Esophagus squamous epithelium (tissue), 5 donors: Measurements from ENCODE around the gene TTC4. TPM values are rescaled to one million over a fixed set of nuclear protein-coding genes. Genes with fewer than 3 reads are reported as not detected.

Experiments used
- DNase-seq: peaks from one replicate; lab custom pipeline; 2025; lab: John Stamatoyannopoulos, UW
- H3K27ac ChIP-seq, 4 donors: fragments of 200-600 bp; sonication (generic); one replicate each; pipeline ENCODE4 v1.5.1; 2016 to 2019; ENCODE audit warnings: mild to moderate bottlenecking in 1 of 4
- H3K27me3 ChIP-seq, 4 donors: fragments of 200-600 bp; sonication (generic); 1 replicate in 3 of 4; 2 replicates in 1 of 4; pipeline versions ENCODE4 v1.5.1 to v1.6.0; 2017 to 2021; ENCODE audit warnings: antibody characterized with exemption in 1 of 4
- H3K36me3 ChIP-seq, 3 donors: fragments of 200-600 bp; sonication (generic); one replicate each; pipeline ENCODE4 v1.5.1; 2016 to 2019
- H3K4me1 ChIP-seq, 3 donors: fragments of 200-600 bp; sonication (generic); one replicate each; pipeline ENCODE4 v1.5.1; 2017 to 2019
- H3K4me3 ChIP-seq, 4 donors: fragments of 200-600 bp; sonication (generic); 1 replicate in 3 of 4; 2 replicates in 1 of 4; pipeline ENCODE4 v1.5.1; 2016 to 2019; ENCODE audit warnings: mild to moderate bottlenecking in 2 of 4, moderate library complexity in 1 of 4
- H3K9me3 ChIP-seq, 3 donors: fragments of 200-600 bp; sonication (generic); one replicate each; pipeline ENCODE4 v1.5.1; 2016 to 2019
- POLR2A ChIP-seq, 4 donors: fragments of 450-650 bp; IDR thresholded peaks; one replicate each; pipeline ENCODE4 v1.6.1; 2017; ENCODE audit warnings: antibody characterized with exemption in 4 of 4, mild to moderate bottlenecking in 4 of 4, moderate library complexity in 3 of 4
- WGBS, 2 donors: methylation state at CpG; one replicate each; pipeline ENCODE4 v1.1.5; 2018; 5-methylcytosine and 5-hydroxymethylcytosine counted together
- intact Hi-C: fragments of 100-400 bp; cut with DNase I; formaldehyde crosslinking; loops from one replicate; pipeline ENCODE4 v1.15.0; 2022
- total RNA-seq, 4 donors: library from RNA; depleted of rRNA; stranded (reverse); fragments of >200 nt; gene quantifications; one replicate each; pipeline ENCODE4 v1.1.0, GENCODE V29; 2016
- TF ChIP-seq, protein P1 (sequence below), 6 experiments: fragments of 450-650 bp in 4 of 6; fragments of 200-600 bp in 2 of 6; sonication (generic) in 2 of 6; IDR thresholded peaks; one replicate each; pipeline ENCODE4 v1.5.1; 2016 to 2019; ENCODE audit warnings: antibody characterized with exemption in 6 of 6, mild to moderate bottlenecking in 4 of 6, moderate library complexity in 4 of 6
- donor health status: DM: yes; HTN: yes; CAD: no.

Gene TTC4
- total RNA-seq, 4 donors from 2014 or later, result 18.0 to 25.2 (median 21.9) TPM

DNA sequence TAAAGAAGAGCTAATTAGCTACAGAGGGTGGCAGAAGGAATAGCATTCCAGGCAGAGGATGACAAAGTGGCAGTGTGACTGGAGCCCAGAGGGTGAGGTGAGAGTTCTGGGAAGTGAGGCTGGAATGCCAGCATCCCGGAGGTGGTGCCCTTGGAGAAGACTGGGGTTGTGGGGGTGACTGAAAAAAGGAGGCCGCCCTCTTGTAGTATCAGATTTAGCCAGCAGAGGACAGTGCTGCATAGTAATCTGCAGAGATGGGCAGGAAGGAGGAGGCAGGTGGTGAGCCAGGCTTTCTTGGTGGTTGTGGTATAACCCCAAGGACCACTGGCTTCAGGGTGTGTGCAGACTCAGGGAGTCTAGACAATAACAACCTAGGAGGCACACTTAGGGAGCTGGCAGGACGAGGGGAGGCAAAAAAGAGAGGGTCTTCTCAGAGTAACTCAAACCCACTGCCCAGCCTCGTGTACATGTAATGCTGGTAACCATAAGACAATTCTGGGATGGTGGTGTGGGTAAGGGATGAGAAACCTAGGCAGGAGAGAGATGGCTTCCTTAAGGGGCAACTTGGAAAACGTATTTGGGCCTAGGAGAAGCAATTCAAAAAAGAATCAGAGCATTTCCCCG lies 43.6 kb upstream of the TTC4 start:
- DNase-seq, result no peak
- 52% methylated on average over 6 of the region's 6 CpGs for WGBS, 2 donors
- TF ChIP-seq POLR2A (IDR thresholded peaks at IDR 0.05), result no peak
- TF ChIP-seq, protein P1, sequence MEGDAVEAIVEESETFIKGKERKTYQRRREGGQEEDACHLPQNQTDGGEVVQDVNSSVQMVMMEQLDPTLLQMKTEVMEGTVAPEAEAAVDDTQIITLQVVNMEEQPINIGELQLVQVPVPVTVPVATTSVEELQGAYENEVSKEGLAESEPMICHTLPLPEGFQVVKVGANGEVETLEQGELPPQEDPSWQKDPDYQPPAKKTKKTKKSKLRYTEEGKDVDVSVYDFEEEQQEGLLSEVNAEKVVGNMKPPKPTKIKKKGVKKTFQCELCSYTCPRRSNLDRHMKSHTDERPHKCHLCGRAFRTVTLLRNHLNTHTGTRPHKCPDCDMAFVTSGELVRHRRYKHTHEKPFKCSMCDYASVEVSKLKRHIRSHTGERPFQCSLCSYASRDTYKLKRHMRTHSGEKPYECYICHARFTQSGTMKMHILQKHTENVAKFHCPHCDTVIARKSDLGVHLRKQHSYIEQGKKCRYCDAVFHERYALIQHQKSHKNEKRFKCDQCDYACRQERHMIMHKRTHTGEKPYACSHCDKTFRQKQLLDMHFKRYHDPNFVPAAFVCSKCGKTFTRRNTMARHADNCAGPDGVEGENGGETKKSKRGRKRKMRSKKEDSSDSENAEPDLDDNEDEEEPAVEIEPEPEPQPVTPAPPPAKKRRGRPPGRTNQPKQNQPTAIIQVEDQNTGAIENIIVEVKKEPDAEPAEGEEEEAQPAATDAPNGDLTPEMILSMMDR (IDR thresholded peaks at IDR 0.05), result peak; percentile 51 to 92 (median 78)
- intact Hi-C loops, result loop anchor here (10.0 kb wide), 1 partner anchor 143 kb away; no protein-coding TSS in a partner anchor
- Histone ChIP-seq H3K27me3 (no peaks in the 10 kb centered on the region), H3K4me3 (no peak overlapping the region), H3K9me3 (no peaks in the 10 kb centered on the region), H3K27ac (no peak overlapping the region), H3K36me3 (peaks cover 0 to 9% (median 0%) of the 10 kb centered on the region in 3 donors), H3K4me1 (no peaks in the 10 kb centered on the region)

GRCh38 chr1:54678776-54679643 lies 36.7 kb upstream of the TTC4 start:
- 60 to 79% methylated on average over 8 to 14 of the region's 17 CpGs for WGBS, 2 donors
- intact Hi-C loops, result loop anchor here (10.0 kb wide), 1 partner anchor 136 kb away; no protein-coding TSS in a partner anchor
- H3K27me3 ChIP-seq, result no peaks in the 10 kb centered on the region
- H3K4me3 ChIP-seq, result no peak overlapping the region
- H3K27ac ChIP-seq, result no peak overlapping the region
- no peaks in the 10 kb centered on the region for H3K4me1 ChIP-seq
- TF ChIP-seq POLR2A (IDR thresholded peaks at IDR 0.05), result no peak
- TF ChIP-seq, protein P1 (IDR thresholded peaks at IDR 0.05), result no peak
- H3K36me3 ChIP-seq, result peaks cover 0 to 2% (median 0%) of the 10 kb centered on the region in 3 donors
- H3K9me3 ChIP-seq, result no peaks in the 10 kb centered on the region
- DNase-seq, result no peak

GRCh38 chr1:54679706-54680105 lies 36.0 kb upstream of the TTC4 start:
- DNase-seq, result no peak
- WGBS, 2 donors, result 85 to 94% methylated on average over 4 to 7 of the region's 7 CpGs
- intact Hi-C loops, result loop anchor here (10.0 kb wide), 1 partner anchor 135 kb away; no protein-coding TSS in a partner anchor
- Histone ChIP-seq H3K4me1 (no peaks in the 10 kb centered on the region), H3K9me3 (no peaks in the 10 kb centered on the region), H3K27me3 (no peaks in the 10 kb centered on the region), H3K4me3 (no peak overlapping the region), H3K27ac (no peak overlapping the region), H3K36me3 (no peaks in the 10 kb centered on the region)
- TF ChIP-seq, protein P1 (IDR thresholded peaks at IDR 0.05), result no peak
- no peak for TF ChIP-seq POLR2A (IDR thresholded peaks at IDR 0.05)

- Histone ChIP-seq H3K4me3 (no peak overlapping the region), H3K4me1 (no peaks in the 10 kb centered on the region), H3K27me3 (no peaks in the 10 kb centered on the region), H3K27ac (no peak overlapping the region), H3K36me3 (no peaks in the 10 kb centered on the region), H3K9me3 (no peaks in the 10 kb centered on the region)
- TF ChIP-seq POLR2A (IDR thresholded peaks at IDR 0.05), result no peak
- TF ChIP-seq, protein P1 (IDR thresholded peaks at IDR 0.05), result no peak
- whole genome bisulfite sequencing, 2 donors, result 0 to 77% methylated on average over 1 to 6 of the region's 8 CpGs
- intact Hi-C loops, result no loop called here
- no peak for DNase-seq
Measured at GRCh38 chr1:54680387-54680786, 35.3 kb upstream of the TTC4 start.

GRCh38 chr1:54681358-54681757 lies 34.3 kb upstream of the TTC4 start:
- Histone ChIP-seq H3K27ac (no peak overlapping the region), H3K27me3 (no peaks in the 10 kb centered on the region), H3K9me3 (no peaks in the 10 kb centered on the region), H3K4me1 (no peaks in the 10 kb centered on the region), H3K36me3 (no peaks in the 10 kb centered on the region), H3K4me3 (no peak overlapping the region)
- TF ChIP-seq POLR2A (IDR thresholded peaks at IDR 0.05), result no peak
- TF ChIP-seq, protein P1 (IDR thresholded peaks at IDR 0.05), result no peak
- DNase-seq, result no peak
- intact Hi-C loops, result no loop called here
